GM18867 (cell line): ENCODE results near the gene OCA2.
"Not testable (repeated sequence)": the region's sequence is repeated elsewhere in the genome, so short reads cannot be mapped to it uniquely, and the experiment has no call there.

ENCODE experiments used
- ATAC-seq: cut with Tn5 transposase; IDR thresholded peaks from one replicate; pipeline ENCODE4 v1.9.1; 2021; ENCODE audit warnings: mild to moderate bottlenecking, moderate library complexity; ENCODE audit not compliant: unreplicated experiment

OCA2 gene

DNA sequence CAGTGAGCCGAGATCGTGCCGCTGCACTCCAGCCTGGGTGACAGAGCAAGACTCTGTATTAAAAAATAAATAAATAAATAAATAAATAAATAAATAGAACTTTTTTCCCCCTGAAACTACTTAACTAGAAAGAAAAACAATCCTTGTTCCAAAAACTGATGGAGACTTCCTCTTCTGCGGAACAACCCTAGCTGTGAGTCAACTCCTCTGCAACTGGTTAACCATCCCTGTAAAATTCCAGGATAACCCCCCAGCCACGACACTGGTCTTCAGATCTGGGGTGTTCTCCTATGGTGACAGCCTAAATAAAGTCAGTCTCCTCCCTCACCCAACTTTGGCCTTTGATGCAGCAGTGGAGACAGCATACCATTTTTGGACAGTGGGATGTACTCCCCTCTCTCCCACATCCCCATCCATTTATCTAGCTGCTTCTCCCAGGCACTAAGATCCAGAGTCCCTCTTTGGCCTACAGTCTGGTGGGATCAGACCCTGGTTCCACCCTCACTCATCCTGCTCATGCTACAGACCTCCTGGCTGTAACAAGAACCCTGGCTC, 352.6 kb downstream of the OCA2 start:
- no peak for ATAC-seq

DNA sequence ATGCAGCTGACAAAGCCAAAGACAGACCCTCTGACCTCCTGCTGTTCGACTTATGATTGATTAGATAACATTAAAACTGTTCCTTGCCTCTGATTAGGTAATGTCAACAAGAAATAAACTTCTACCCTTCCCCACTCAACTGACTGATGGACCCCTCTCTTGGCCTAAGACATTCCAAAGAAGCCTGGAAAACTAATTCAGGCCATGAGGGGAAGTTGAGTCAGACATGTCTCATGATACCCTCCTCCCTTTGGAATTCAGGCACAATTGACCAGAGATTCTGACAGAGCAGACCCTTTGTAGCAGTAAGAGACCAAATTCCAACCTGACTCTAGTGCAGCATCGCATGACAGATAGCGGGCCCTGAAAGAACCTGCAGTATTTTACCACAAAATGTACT, 354.5 kb downstream of the OCA2 start:
- ATAC-seq = no peak

DNA sequence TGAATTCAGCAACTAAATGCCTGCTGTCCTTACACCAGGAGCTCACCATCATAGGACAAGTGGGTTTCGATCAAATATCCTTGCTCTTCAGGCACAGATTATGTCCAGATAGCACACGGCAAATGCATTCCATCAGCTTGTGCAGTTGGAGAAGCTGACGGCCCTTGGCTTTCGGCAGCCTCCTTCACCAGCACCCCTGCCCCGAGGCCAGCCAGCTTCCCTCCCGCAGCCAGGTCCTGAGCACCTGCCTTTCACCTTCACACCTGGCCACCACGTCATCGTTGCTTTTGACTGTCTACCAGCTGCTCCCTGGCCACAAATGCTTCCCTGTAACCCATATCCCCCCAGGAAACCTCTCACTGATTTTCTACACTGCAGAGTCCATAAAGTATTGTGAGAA, 355.5 kb downstream of the OCA2 start:
- ATAC-seq = no peak

DNA sequence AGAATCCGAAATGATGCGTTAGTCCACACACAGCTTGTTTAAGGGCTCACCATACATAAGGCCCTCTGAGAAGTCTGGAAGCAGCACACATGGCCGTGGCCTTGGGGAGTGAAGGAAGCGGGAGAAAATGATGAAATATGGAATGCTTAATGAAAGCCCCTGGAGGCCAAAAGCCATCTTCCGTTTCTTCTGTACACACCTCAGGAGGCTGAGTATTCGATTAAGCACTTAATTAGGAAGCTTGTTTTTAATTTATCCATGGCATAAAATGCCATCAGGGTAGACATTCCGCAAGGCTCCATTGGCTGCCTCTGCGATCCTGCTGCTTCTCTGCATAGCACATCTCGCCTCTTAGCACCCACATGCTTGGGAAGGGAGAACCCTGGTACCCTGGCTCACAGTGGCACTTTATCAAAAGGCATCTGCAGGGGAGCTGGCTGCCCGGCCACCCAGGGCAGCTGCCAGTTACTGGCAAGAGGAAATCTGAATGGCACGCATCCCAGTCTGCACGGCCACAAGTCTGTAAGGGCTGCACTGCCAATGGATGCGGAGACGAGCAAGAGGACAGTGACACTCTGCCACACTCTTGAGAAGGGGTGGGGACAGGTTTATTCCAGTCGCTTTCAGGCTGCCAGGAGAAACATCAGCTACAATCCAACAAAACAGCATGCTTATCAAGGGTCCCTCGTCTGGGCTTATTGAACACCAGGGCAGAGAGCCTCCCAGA, 356.2 kb downstream of the OCA2 start:
- ATAC-seq = no peak

DNA sequence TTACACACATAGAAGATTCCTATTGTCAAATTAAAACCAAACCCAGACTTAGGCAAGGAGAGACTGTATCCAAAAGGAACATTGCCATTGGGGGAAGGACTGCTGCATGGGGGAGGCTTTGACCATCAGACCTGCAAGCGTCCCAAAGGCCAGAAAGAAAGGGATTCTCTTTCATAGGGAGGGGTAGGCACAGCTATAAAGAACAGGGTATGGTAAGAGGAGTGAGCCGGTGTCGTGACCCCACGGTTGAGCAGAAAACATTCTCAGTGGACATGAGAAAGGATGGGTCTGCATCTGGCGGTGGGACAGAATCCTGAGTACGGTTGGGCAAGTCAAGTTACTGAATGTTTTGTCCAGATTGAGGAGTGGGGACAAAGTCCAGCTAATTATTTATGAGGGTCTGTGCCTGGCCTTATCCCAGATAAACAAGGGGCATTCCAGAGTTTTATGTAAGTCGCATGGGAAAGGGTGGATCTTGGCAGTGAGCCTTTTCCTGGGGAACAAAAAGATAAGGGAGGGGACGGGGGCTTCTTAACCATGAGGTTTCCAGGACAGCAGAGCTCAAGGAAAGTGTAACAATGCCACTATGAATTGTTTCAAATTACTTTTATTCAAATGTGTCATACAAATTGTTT, 357.8 kb downstream of the OCA2 start:
- no peak for ATAC-seq

DNA sequence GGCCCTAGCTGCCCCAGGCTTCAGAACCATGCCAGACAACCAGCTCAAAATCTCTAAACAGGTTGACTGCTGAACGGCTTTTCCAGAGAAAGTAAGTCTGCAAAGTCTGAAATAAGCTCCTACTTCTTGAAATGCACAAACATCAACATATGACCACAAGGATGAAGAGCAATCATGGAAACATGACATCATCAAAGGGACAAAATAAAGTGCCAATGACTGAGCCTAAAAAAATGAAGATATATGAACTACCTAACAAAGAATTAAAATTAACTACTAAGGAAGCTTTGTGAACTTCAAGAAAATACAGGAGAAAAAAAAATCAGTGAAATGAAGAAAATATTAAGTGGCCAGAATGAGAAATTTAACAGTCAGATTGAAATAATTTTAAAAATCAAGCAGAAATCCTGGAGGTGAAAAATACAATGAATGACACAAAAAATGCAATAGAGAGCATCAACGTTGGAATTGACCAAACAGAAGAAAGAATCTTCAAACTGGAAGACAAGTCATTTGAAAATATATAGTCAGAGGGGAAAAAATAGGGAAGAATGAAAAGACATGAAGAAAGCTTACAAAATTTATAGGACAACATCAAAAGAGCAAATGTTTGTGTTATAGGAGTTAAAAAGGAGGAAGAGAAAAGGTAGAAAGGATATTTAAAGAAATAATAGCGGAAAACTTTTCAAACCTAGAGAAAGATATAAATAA, 364.2 kb downstream of the OCA2 start:
- ATAC-seq = no peak

DNA sequence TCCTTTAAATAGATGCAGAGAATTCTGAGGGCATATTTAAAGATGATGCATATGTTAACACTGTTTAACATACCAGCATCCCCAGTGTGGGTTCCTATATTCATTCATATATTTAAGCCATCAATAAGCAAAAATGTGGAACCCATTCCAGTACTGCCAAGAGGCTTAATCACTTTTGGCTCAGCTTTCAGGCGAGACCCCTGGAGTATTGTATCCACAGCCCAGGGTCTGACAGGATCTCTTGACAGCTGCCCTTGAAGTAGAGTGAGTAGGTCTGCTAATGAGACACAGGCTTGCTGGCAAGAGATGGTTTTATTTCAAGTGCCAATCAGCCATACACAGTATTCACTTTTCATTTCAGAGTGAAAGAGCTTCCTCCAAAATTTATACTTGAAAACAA, 367.3 kb downstream of the OCA2 start:
- ATAC-seq = no peak

DNA sequence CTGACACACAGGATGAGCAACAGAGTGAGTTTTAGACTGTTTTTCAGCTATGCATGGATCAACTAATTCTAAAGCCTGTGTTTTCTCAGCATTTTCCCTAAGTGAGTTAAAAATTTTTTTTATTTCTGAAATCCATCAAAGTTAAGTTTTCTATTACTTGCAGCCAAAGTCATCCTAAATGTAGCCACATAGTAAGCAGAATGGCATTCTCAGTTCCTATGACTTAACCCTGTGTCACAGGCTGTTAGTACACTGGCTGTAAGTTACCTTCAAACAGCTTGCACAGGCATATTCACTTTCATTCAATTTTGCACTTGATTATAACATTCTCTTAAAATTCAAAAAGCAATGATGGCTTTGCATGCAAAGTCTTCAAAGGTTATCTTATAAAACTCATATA, 368.2 kb downstream of the OCA2 start:
- ATAC-seq = no peak

DNA sequence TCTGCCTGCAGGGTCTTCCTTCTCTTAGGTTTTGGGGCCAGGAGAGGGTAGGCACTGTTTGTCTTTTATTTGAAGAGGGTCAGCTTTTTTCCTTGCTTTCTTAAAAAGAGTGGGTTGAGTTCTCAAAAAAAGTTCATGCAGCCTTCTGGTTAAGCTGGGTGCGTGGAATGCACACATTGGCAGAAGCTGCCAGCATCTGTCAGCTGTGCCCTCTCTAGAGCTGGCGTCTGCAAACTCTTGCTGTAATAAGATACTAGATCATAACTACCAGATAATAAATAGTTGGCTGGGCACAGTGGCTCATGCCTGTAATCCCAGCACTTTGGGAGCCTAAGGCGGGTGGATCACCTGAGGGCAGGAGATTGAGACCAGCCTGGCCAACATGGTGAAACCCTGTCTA, 373.4 kb downstream of the OCA2 start:
- no peak for ATAC-seq

DNA sequence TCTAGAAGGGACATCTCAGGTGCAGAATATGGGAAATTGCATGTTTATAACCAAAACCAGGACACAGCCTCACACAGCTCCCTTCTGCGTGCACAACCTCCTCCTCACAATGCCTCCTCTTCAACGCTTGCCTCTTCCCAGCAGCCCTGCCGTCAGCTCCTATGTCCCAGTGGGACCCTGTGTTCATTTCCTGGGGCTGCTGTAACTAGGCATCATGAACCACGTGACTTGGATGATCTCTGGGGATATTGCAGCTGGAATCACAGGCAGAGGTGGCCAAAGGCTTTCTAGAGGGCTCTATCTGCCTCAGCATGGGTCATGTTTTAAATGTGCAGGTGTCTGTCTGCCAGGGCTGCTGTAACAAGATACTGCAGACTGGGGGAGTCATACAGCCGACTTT, 375.3 kb downstream of the OCA2 start:
- no peak for ATAC-seq

DNA sequence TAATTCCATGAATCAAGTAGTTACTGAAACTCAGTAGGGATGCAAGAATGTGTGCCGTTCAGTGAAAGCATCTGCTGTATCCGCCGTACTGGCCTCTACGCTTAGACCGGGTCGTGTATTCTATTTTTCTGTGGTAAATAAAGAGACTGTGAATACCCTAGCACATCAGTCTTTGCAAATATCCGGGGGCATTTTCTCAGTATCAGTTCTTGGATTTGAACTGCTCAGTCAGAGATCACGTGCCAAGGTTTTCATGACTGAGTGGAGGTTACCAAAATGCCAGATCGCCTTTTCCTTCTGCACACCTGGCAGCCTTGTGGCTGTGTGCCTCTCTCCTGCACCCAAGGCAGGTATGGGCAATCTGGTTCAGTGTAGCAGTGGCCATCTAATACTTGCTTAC, 377.0 kb downstream of the OCA2 start:
- no peak for ATAC-seq

DNA sequence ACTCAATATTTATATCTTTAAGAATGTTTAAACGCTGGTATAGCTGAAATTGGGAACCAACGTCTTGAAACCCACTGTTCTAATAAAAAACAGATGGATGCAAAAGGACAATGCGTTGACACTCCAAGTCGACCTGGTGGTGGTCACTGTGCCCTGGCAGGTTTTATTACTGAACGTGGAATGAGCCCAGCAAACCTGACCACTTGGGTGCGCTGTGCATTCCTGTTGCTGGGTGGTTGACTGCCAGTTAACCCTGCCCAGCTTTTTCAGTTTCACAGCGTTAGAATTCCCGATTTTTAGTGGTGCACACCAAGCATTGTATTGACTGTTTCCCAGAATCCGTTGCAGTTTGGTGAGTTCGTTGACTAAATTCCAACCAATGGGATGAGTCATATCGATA, 384.4 kb downstream of the OCA2 start:
- ATAC-seq = no peak

DNA sequence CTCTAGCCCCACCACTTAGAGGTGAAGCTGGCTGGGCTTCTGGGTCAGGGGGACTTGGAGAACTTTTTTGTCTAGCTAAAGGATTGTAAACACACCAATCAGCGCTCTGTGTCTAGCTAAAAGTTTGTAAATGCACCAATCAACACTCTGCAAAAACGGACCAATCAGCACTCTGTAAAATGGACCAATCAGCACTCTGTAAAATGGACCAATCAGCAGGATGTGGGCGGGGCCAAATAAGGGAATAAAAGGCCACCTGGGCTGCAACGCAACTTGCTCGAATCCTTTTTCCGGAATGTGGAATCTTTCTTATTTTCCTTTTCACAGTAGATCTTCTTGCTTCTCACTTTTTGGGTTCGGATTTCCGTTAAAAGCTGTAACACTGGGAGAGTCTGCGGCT, 385.3 kb downstream of the OCA2 start:
- not testable (repeated sequence) for ATAC-seq

DNA sequence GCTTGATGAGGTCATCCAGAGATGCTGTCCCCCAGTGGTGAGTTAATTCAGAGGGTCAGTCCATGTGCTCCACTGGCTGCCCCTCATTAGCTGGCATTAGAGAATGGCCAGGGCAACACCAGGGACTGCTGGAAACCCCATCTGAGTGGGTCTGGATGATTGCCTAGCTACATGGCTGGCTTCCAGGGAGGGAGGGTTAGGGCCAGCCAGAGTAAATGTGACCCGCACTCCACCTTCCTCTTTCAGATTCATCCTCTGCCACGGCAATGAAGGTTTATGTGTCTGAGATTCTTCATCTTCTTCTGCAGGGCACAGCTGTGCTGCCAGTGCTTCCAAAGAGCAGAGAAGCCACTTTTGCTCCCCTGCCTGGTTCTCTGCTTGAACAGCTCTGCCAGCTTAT, 391.9 kb downstream of the OCA2 start:
- ATAC-seq = no peak

DNA sequence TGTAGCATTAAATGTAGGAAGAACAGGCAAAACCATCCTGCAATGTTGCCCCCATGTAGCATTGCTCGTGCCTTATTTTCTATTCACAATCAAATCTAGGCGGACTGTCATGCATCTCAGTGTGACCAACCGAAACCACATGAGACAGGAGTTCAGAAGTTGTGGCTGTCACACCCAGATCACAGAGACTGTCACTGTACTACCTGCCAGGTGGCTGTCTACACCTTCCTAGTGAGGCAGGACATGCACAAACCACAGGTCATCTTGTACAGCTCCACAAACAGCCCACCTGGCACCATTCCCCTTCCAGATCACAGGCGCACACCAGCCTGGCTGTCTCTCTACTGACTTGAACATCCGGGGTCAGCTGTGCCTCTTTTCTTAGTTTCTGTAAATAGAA, 392.8 kb downstream of the OCA2 start:
- no peak for ATAC-seq

DNA sequence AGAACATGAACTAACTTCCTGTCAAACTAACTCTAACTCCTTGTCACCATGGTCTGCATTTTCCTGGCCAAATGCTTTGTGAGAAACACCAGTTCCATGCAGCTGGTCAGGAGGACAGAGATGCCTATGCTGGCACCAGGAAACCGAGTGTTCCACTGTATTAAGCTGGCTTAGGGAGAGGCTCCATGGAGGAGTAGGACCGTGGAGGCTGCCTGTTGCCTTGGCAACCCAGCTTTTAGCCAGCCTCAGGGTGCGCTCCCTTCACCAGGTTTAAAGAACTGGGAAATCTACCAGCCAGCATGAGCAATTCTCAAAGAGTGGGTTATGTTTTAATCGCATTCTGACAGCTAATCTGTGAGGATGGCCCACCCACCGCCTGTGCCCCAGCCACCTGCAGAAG, 394.1 kb downstream of the OCA2 start:
- ATAC-seq = no peak
